ENCODE results near the gene VDR.

VDR gene

GRCh38 chr12:47801904-47802246, 102.9 kb downstream of the VDR start:
- TF ChIP-seq POLR2A (IDR thresholded peaks at IDR 0.05; ENCODE audit: low read length) (no peak), GATA1 (IDR thresholded peaks at IDR 0.05; ENCODE audit: low read depth, low read length) (no peak)

DNA sequence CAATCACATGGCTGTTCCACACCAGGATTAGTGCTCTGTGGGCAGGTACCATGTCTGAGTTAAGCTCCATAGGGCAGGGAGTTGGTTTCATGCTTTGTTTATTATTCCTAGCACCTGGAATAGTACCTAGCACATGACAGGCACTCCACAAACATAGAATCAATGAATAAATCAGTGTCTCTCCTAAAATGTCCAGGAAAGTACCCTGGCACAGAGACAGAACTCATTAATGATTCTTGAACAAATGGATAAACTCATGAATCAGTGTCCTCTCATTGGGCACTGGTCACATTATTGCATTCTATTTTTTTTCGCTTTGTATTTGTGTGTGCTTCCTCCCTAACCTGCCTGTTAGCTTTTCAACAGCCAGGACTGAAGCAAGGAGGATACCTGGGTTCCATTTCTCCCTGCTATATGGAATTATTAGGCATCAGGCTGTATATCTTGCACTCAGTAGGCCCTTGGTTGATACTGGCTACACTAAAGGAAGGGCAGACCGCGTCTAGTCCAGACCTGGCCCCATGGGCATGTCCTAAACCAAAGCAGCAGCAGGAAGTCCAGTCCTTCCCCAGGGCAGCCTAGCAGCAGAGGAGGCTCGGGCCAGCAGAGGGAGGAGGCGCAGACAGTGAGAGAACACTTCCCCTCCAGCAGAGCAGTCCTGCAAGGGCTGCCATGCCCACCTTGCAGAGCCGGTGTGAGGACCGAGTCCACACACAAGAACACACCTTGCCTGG, 103.5 kb downstream of the VDR start:
- no peak for DNase-seq
- TF ChIP-seq POLR2A (IDR thresholded peaks at IDR 0.05; ENCODE audit: low read length) (no peak), GATA1 (IDR thresholded peaks at IDR 0.05; ENCODE audit: low read depth, low read length) (no peak)

More at GRCh38 chr12:47801904-47802246, 102.9 kb downstream of the VDR start:
- DNase-seq: no peak

DNA sequence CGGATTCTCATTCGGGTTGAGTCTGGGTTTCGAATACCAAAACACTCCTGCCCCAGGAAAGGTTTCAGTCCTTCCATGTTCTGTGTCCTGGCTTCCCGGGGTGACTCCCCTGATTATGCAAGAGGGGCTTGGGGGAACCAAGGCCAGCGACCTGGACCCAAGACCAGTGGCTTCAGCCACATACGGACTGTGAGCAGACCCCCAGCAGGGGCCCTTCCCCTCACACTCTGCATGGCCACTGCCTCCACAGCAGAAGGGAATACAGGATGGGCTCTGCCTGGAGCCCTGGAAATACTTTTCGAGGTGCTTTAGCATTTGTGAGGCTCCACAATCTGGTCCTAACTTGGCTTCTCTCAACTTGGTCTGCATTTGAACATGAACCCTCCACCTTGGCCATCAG, 104.2 kb downstream of the VDR start:
- DNase-seq: no peak
- TF ChIP-seq GATA1 (IDR thresholded peaks at IDR 0.05; ENCODE audit: low read depth, low read length) (no peak), POLR2A (IDR thresholded peaks at IDR 0.05; ENCODE audit: low read length) (no peak)

DNA sequence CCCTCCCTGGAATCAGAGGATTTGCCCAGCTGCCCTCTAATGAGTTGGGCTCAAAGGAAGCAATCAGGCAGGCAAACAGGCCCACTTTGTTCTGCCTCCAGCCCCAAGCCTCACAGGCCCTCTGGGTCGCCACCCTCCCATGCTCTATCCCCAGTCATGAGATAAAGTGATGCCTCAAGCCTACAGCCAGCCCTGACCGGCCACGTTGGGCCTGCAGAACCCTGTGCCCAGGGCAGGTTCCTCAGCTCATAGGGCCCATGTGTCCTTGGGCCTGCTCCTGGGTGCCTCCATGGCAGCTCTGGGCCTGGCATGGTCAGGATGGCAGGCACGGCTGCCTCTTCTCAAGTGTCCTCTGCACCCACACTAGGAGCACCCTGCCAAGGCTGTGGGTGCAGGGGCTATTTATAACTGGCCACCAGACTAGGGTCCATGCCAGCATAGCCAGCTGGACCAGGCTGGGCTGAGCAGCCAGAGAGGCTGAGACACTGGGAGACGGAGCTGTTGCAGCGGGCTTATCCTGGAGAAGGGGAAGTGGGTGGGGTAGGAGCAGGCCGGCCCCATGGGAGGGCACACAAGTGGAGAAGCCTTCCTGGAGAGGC, 105.3 kb downstream of the VDR start:
- no peak for DNase-seq
- TF ChIP-seq POLR2A (IDR thresholded peaks at IDR 0.05; ENCODE audit: low read length) (no peak), GATA1 (IDR thresholded peaks at IDR 0.05; ENCODE audit: low read depth, low read length) (no peak)

DNA sequence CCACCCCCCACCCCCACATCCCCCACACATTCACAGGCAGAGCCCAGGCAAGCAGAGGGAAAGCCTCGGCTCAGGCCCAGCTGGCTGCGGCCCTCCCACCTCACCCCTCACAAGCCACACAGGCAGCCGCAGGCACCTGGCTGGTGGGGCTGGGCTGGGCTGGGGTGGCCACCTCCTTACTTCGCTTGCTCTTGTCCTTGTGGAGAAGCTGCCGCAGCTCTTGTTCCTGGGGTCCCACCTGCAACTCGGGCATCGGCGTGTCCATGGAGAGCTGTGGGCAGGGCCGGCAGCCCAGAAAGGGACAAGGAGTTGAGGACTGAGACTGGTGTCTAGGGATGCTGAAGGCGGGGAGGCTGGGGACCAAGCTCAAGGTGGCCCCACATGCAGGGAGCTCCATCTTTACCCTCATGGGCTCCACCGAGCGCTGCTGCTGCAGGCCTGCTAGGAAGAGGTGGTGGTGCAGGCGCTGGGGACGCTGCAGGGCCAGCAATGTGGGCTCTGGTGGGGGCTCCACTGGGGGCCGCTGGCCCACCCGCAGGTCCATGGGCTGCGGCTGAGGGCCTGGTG, 106.3 kb downstream of the VDR start:
- no peak for TF ChIP-seq POLR2A (IDR thresholded peaks at IDR 0.05; ENCODE audit: low read length)
- no peak for TF ChIP-seq GATA1 (IDR thresholded peaks at IDR 0.05; ENCODE audit: low read depth, low read length)
- DNase-seq: no peak

GRCh38 chr12:47797441-47797840, 107.4 kb downstream of the VDR start:
- TF ChIP-seq POLR2A (IDR thresholded peaks at IDR 0.05; ENCODE audit: low read length) (no peak), GATA1 (IDR thresholded peaks at IDR 0.05; ENCODE audit: low read depth, low read length) (no peak)
- DNase-seq: peak; percentile 18 to 48

DNA sequence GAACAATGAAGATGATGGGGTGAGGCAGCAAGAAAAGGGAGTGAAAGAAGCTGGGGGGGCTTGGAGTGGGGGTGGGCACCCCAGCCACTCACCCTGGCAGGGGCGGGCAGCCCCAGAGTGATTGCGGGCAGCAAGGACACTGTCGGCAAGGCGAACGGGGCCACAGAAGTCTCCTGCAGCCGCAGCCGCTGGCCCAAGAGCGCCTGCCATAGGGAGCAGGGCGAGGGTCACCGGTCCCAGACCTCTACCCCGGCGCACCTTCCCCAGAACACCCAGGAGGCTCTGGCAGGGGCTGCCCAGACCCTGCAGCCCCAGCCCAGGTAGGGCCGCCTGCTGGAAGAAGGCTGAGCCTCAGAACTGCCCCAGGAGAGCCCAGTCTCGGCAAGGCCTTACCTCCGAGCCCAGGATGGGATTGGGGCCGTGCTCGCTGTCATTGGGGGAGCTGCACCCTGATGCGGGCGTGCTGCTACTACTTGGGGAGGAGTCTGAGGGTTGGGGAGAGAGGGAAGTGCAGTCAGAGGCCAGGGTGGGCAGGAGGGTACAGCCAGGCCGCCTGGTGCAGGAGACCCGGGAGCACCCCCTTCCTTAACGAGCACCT, 108.9 kb downstream of the VDR start:
- DNase-seq: no peak
- TF ChIP-seq POLR2A (IDR thresholded peaks at IDR 0.05; ENCODE audit: low read length): no peak
- TF ChIP-seq GATA1 (IDR thresholded peaks at IDR 0.05; ENCODE audit: low read depth, low read length): no peak

DNA sequence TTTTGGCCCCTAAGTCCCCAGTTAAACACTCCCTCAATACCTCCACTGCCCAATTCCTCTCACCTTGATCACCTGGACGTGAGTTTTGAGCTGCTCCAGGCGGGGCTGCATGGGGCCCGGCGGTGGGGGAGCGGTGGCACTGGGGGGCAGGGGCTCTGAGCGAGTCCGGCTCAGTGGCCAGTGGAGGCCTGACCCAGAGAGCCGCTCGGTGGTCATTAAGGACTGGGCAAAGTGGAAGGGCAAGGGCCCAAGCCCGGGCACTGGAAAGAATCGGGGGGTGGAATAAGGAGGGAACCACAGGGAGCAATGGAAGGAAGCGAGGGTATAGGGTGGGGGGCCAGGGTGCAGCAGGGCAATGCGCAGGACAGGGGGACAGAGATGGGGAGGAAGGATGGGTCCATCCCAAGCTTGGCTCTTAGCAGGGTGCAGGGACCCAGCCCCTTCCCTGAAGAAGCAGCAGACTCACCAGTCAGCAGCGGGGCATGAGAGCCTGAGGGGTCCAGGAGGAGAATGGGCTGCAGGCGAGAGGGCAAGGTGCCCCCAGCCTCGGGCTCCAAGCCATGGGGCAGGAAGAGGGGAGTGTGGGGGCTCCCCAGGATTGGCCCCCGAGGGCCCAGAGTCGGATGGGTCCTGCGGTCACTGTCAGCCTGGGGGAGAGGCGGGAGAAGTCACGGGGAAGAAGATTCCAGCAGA, 109.5 kb downstream of the VDR start:
- TF ChIP-seq POLR2A (IDR thresholded peaks at IDR 0.05; ENCODE audit: low read length): no peak
- no peak for TF ChIP-seq GATA1 (IDR thresholded peaks at IDR 0.05; ENCODE audit: low read depth, low read length)

DNA sequence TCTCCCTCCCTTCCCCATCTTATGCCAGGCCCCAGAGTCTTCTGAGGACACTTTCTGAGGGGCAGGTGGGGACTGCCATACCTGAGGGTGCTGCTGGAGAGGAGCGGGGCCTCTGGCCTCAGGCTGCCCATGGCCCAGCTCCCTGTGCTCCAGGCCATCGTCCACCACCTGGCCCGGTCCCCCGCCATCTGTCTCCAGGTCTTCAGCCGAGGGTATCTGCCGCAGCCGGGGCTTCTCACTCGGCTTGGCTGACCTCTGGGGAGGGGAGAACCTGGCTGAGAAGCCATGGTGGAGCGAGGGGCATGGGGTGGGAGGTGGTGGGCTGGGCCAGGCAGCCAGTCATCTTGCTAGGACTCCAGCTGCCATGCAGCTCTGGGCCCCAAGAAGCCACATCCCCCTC, 110.1 kb downstream of the VDR start:
- TF ChIP-seq POLR2A (IDR thresholded peaks at IDR 0.05; ENCODE audit: low read length) (no peak), GATA1 (IDR thresholded peaks at IDR 0.05; ENCODE audit: low read depth, low read length) (no peak)
- DNase-seq: no peak

More for the DNA sequence above, 109.5 kb downstream of the VDR start:
- no peak for DNase-seq

- TF ChIP-seq GATA1 (IDR thresholded peaks at IDR 0.05; ENCODE audit: low read depth, low read length) (no peak), POLR2A (IDR thresholded peaks at IDR 0.05; ENCODE audit: low read length) (no peak)
- no peak for DNase-seq
Observed at GRCh38 chr12:47793015-47793681, 111.6 kb downstream of the VDR start.

DNA sequence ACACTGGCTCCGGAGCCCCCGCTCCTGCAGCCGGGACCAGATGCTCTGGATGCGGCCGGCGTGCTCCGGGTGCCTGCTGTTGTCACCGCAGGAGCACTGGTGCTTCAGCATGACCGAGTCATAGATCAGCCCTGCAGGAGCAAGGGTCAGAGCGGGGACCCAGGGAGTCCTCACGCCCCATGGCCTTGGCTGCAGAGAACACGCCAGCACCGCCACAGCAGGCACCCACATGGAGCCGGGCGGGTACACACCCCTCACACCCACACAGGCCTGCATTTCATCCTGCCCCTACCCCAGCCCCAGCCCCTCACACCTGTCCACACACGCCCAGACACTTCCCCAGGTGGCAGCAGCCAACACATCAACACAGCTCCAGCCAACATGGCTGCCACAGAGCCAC, 112.9 kb downstream of the VDR start:
- no peak for TF ChIP-seq POLR2A (IDR thresholded peaks at IDR 0.05; ENCODE audit: low read length)
- no peak for TF ChIP-seq GATA1 (IDR thresholded peaks at IDR 0.05; ENCODE audit: low read depth, low read length)
- no peak for DNase-seq

Measured in erythroblast (primary cell).